NCI-H2081 (cell line): ENCODE data around the gene MRPL42.

Experiments used
- DNase-seq, 2 experiments: peaks; one replicate each; lab custom pipeline; 2025; lab: John Stamatoyannopoulos, UW

MRPL42 gene

DNA sequence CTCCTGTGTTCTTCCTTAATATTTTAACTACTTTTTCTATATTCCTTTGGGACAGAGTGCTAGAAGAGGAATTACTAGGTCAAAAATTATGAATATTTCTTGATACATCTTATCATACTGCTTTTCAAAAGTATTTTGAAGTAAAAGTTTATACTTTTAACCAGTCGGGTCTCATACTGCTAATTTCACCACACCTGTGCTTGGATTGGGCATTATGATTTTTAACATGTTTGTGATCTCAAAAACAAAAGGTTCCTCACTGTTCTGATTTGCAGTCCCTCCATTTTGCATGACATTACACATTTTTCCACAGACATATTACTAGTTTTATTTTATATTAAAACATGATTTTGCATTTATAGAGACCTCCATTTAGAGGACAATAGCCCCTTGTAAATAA lies 32.9 kb downstream of the MRPL42 start:
- DNase-seq, result no peak

- no peak for DNase-seq
Observed at GRCh38 chr12:93500667-93501066, 33.4 kb downstream of the MRPL42 start.

DNA sequence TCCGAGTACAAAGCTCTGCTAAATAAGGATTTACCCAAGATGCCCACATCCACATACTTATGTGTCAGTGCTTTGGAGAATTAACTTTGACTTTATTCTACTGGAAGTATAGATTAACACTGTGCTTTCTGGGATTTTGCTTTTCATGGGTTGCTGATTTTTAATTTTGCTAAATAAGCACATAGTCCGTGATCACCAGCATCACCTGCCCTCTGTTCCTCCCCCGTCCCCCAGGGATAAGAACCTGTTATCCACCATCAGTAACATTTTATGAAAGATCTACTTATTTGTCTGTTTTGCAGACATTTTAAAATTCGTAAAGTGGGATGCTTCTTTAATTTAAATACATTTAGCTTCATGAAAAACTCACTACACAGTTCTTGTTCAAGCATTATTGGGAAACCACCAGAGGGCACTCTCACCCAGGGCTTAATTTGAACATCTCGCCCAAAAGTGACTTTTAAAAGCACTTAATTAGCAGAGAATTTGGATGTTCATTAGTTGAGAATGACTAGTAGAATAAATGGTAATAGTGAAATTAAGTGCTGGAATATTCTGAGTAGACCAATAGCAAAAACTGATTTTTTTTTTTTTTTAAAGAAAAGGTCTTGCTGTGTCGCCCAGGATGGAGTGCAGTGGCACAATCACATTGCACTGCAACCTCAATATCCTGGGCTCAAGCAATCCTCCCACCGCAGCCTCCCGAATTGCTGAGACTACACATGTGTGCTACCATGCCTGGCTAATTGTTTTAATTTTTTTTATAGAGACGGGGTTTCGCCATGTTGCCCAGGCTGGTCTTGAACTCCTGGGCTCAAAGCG lies 35.7 kb downstream of the MRPL42 start:
- peak; percentile 19 to 46 for DNase-seq

GRCh38 chr12:93507165-93507564 lies 39.9 kb downstream of the MRPL42 start:
- DNase-seq, result no peak

GRCh38 chr12:93509506-93509905 lies 42.2 kb downstream of the MRPL42 start:
- no peak for DNase-seq

DNA sequence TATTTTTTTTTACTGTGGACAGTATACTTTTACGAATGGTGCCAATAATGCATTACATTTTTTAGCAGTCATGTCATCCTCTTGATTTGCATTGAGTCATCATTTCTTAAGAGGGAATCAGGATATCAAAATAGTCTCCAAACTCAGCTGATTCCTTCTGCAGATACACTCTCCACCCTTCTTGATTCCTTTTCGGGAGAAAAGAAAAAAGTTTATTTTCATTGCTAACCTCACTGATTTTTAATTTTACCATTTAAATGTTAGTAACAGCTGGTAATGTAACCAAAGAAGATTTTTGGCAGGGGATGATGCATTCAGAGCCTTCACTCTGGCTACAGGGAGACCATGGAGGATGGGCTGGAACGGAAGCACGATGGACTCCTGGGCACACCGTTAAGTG lies 47.5 kb downstream of the MRPL42 start:
- no peak for DNase-seq

- DNase-seq, result no peak
Observed at GRCh38 chr12:93518725-93519124, 51.4 kb downstream of the MRPL42 start.

DNA sequence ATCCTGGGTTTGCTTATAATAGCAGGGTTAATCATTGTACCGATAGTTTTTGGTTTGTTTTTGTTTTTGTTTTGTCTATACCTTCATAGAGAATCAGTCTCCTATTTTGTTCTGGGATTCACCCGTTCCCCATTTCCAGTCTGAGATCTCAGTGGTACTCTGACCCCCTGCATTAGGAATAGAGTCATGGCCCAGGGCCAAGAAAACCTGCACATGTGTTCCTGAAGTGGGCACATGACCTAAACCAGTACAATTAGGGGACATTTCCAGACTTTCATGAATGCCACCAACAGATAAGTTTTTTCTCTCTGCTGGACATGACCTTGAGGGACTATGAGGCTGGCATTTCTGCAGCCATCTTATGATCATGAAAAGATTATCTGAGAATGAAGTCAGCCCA lies 52.5 kb downstream of the MRPL42 start:
- no peak for DNase-seq

DNA sequence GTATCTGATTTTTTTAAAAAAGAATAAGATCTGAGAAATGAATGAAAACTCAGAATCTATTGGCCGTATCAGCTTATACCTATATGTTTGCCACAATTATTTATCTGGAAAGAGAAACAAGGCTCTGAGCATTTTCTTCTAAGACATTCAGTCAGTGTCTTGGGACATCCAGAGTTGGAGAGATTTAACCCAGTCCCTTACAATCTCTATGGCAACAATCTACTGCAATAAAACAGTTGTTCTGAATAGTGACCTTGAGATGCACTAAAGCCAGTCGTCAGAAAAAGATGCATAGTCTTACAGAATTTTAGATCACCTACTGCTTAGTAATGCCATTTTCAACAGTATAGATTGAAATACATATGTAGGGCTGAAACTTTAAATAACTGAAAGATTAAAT lies 53.1 kb downstream of the MRPL42 start:
- DNase-seq, result no peak

DNA sequence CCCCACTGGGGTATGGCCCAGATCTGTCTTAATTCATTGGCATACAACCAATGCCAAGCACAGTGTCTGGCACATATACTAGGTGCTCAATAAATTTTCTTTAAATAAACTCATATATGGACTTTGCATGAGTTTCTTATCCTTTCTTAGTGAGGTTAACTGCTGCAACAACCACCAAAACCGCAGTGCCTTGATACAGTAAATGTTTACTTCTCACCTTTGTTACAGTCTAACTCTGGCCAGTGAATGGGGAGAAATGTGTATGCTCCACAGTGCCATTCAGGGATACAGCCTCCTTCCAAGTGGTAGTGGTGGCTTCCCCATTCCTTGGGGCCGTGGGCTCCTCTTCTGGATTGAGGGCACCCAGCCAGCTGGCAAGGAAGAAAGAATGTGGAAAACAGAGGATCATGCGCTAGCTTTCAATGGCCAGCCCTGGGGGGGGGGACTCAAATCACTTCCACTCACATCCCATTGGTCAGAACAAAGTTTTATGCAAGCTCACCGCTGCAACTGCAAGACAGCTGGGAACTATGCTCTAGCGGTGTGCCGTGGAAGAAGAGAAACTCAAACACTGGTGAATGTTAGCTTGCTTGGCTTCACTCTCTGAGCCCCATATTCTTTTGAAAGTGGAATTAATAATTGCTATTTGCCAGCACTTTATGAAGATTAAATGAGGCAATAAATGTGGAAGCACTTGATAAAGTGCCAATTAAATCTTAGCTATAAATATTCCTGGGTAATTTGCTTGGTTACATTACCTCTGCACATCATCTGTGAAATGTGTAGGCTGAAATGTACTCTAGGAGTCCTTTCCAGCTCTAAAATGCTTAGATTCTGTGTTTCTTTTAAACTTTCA lies 54.1 kb downstream of the MRPL42 start:
- DNase-seq, result no peak

DNA sequence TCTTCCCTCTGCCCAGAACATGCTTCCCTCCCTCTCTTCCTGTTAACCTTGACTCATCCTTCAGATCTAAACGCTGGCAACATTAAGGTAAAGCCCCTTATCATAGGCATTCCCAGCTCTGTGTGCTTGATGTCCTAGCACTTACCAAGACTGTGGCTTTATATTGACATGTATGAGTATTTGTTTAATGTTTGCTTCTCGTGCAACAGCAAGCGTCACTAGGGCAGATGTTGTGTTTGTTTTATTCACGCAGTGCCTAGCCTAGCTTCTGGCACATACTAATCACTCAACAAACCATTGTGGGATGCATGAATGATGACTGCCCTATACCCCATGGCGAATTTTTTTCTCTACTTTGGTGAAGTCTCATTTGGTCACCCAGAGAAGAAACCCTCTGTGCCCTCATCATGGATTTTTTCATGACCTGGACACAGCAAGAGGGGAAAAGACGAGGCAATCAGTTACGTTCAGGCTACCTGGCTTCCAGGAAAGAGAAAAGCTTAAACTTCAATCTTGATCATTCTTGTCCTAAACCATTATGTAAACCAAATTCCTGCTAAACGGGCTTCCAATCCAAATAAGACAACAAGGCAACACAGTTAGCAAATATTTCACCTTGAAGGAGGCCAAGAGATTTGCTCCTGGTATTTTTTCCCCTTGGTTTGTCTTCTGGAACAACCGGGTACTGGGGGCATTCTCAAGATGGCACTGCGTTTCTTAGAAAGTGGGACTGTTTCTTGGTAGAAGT lies 57.2 kb downstream of the MRPL42 start:
- DNase-seq, result no peak

GRCh38 chr12:93526786-93527428 lies 59.6 kb downstream of the MRPL42 start:
- no peak for DNase-seq

GRCh38 chr12:93530358-93530757 lies 63.0 kb downstream of the MRPL42 start:
- DNase-seq, result no peak

DNA sequence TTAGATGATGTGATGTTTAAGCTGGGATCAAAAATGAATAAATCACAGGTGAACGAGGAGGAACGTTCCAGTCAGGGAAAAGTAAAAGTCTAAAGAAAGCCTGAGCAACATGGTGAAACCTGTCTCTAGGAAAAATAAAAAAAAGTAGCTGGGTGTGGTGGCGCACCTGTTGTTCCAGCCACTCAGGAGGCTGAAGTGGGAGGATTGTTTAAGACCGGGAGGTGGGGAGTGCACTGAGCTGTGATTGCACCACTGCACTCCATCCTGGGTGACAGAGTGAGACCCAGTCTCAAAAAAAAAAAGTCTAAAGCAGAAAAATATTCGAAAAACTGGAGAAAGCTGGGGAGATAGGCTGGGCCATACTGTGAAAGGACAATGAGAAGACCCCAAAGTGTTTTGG lies 66.0 kb downstream of the MRPL42 start:
- DNase-seq, result no peak

DNA sequence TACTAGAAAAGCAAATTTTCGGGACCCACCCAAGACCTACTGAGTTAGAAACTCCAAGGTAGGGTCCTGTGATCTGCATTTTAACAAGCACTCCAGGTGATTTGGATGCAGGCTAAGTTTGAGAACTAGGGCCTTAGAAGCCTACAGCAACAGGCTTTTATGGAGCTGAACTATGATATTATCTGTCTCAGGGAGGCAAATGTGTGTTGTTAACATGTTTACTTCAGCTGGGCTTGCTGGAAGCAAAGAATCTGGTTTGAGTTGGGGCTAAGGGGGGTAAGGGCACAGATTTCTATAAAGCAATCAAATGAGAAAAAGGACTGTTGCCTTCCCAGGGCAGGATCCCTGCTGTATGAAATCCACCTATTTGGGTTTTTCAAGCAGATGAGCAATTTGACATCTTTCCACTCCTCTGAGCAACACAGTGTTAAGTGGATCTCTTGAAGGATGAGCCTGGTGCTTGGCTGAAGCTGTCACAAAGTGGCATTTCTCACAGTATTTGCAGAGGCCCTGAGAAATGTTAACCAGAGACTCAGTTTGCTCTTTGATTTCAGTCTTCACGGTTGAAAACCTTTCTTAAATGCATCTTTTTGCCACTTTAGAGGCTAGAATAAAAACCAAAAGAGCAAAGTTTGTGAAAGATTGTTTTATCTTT lies 68.9 kb downstream of the MRPL42 start:
- DNase-seq, result no peak

- DNase-seq, result no peak
Observed at GRCh38 chr12:93536766-93537488, 69.6 kb downstream of the MRPL42 start.

DNA sequence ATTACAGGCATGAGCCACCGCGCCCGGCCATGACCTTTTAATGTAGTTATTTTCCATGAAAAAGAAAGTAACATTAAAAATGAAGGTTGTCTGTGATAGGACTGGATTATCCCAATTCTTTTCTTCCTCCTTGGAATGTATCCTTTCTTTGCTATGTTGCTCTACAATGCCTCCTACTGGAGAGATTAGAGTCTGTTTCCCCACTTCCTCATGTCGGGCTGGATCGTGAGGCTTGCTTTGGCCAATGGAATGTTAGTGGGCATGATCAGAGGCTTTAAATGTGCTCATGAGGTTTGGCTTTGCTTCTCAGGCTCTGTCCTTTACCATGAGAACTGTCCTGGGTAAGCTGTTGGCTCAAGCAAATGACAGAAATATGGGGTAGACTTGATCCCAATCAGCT lies 70.5 kb downstream of the MRPL42 start:
- DNase-seq, result no peak

- DNase-seq, result no peak
Observed at GRCh38 chr12:93539821-93540220, 72.5 kb downstream of the MRPL42 start.

DNA sequence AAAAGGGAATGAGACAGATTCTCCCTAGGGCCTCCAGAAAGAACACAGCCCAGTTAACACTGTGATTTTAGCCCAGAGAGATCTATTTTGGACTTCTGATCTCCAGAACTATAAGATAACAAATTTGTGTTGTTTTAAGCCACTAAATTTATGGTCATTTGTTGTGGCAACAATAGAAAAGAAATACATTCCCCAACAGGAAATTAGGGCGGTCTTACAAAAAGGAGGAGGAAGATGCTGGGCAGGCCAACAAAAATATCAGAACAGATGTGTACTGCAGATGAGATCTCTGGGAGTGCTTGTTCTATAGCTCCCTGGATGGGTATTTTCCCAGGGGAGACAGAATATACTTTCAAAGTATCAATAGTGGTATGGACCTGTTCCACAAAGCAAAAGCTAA lies 73.2 kb downstream of the MRPL42 start:
- DNase-seq, result no peak

DNA sequence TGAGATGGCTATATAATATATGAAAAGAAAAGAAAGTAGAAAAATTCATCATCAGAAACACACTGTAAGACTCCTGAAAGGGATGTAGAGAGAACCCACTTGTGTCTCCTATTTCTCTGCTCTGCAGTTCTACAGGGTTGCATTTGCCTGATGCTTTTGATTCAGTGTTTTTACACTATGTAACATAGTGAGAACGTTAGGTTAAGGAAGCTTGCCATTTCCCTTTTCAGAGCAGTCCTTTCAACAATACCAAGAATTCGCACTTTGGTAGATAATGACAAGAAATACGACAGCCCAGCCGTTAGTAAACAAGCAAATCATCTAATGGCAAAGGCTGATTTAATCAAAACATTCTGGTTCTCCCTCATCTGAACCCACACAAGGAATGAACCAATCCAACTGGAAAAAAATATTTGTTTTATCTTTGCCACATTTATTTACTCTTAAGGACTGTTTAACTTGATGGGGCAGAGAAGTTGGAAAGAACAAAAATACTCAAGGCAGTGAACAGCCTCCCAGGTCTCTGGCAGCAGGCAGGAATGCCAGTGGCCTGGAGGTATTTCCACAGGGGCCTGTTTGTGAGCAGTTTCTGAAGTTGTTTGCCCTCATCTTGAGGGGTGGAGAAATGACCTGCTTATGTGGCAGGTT lies 74.4 kb downstream of the MRPL42 start:
- no peak for DNase-seq
